ENCODE measurements around the gene ARCN1.

DNA sequence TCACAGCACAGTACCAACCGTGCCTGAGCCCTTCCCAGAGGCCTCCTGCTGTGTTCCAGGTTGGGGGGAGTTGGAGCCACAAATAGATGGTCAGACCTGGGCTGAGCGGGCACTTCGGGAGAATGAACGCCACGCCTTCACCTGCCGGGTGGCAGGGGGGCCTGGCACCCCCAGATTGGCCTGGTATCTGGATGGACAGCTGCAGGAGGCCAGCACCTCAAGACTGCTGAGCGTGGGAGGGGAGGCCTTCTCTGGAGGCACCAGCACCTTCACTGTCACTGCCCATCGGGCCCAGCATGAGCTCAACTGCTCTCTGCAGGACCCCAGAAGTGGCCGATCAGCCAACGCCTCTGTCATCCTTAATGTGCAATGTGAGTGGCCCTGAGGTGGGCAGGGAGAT, 40.1 kb upstream of the ARCN1 start:
- TF ChIP-seq GABPA (IDR thresholded peaks at IDR 0.05; ENCODE audit: low read depth) = no peak
- TF ChIP-seq CTCF (IDR thresholded peaks at IDR 0.05; ENCODE audit: insufficient read depth, low read length) = no peak
- TF ChIP-seq POLR2AphosphoS5 (IDR thresholded peaks at IDR 0.05; ENCODE audit: low read depth) = no peak

All from HL-60 (cell line).